ENCODE measurements around the gene PLAA.
"Not testable (repeated sequence)": the region's sequence is repeated elsewhere in the genome, so short reads cannot be mapped to it uniquely, and the experiment has no call there.

Gene PLAA

GRCh38 chr9:26935847-26936246 is 11.2 kb downstream of the PLAA start:
- DNase-seq (ENCODE audit: low read depth in 4 of 4, low spot score in 1 of 4): no peak

GRCh38 chr9:26928902-26929495 is 18.0 kb downstream of the PLAA start:
- DNase-seq (ENCODE audit: low read depth in 4 of 4, low spot score in 1 of 4): no peak

- DNase-seq (ENCODE audit: low read depth in 4 of 4, low spot score in 1 of 4): no peak
Measured at GRCh38 chr9:26925609-26926008, 21.4 kb downstream of the PLAA start.

- no peak for DNase-seq (ENCODE audit: low read depth in 4 of 4, low spot score in 1 of 4)
Measured at GRCh38 chr9:26919698-26920097, 27.3 kb downstream of the PLAA start.

GRCh38 chr9:26913138-26913668 is 33.8 kb downstream of the PLAA start:
- DNase-seq (ENCODE audit: low read depth in 4 of 4, low spot score in 1 of 4): no peak

GRCh38 chr9:26904671-26905070 is 42.4 kb downstream of the PLAA start:
- no peak for DNase-seq (ENCODE audit: low read depth in 4 of 4, low spot score in 1 of 4)

- DNase-seq (ENCODE audit: low read depth in 4 of 4, low spot score in 1 of 4): no peak
Measured at GRCh38 chr9:26904070-26904469, 43.0 kb downstream of the PLAA start.

- no peak for DNase-seq (ENCODE audit: low read depth in 4 of 4, low spot score in 1 of 4)
Measured at GRCh38 chr9:26893030-26893676, 53.9 kb downstream of the PLAA start.

GRCh38 chr9:26892251-26893029 is 54.6 kb downstream of the PLAA start, which contains the start of gene CAAP1:
TSS of gene CAAP1 (minus strand) at chr9:26892802. CDS start at chr9:26892715, 87 bp downstream.
- peak; percentile 80 to 93 (median 91) for DNase-seq (ENCODE audit: low read depth in 4 of 4, low spot score in 1 of 4)

- no peak for DNase-seq (ENCODE audit: low read depth in 4 of 4, low spot score in 1 of 4)
Measured at GRCh38 chr9:26891726-26892125, 55.3 kb downstream of the PLAA start.

GRCh38 chr9:26888271-26888670 is 58.8 kb downstream of the PLAA start:
- DNase-seq (ENCODE audit: low read depth in 4 of 4, low spot score in 1 of 4): no peak

GRCh38 chr9:26882154-26882553 is 64.9 kb downstream of the PLAA start:
- DNase-seq (ENCODE audit: low read depth in 4 of 4, low spot score in 1 of 4): no peak

- no peak for DNase-seq (ENCODE audit: low read depth in 4 of 4, low spot score in 1 of 4)
Measured at GRCh38 chr9:26880262-26880661, 66.8 kb downstream of the PLAA start.

GRCh38 chr9:26875155-26875554 is 71.9 kb downstream of the PLAA start:
- not testable (repeated sequence) for DNase-seq (ENCODE audit: low read depth in 4 of 4, low spot score in 1 of 4)

GRCh38 chr9:26870292-26870691 is 76.8 kb downstream of the PLAA start:
- DNase-seq (ENCODE audit: low read depth in 4 of 4, low spot score in 1 of 4): no peak

- DNase-seq (ENCODE audit: low read depth in 4 of 4, low spot score in 1 of 4): no peak
Measured at GRCh38 chr9:26863074-26863473, 84.0 kb downstream of the PLAA start.

GRCh38 chr9:26856413-26857032 is 90.5 kb downstream of the PLAA start:
- DNase-seq (ENCODE audit: low read depth in 4 of 4, low spot score in 1 of 4): no peak
